Naive thymus-derived CD4-positive, alpha-beta T cell (primary cell): Measurements from ENCODE around the gene ATP8B1. TPM values are rescaled to one million over a fixed set of nuclear protein-coding genes. Genes with fewer than 3 reads are reported as not detected.

Source experiments
- polyA plus RNA-seq, 2 donors: library from polyadenylated mRNA; unstranded; fragments of 300-500 nt; fragmentation: Illumina TruSeq; gene quantifications; one replicate each; pipeline ENCODE4 v1.2.3, GENCODE V29; 2021
- total RNA-seq, 6 experiments: library from RNA in 5 of 6; stranded (reverse) in 5 of 6; gene quantifications; 1 replicate in 5 of 6; 2 replicates in 1 of 6; pipeline ENCODE4 v1.2.3 and lab custom pipeline; 2021 to 2026

ATP8B1 gene
- total and polyA plus RNA-seq, 7 experiments from 2014 or later: not detected

Other genes starting within 250 kb of the ATP8B1 start
- 10 to 100 TPM; 11.7 to 15.3 (median 13.5) TPM for gene FECH, start 216.6 kb downstream of the ATP8B1 start, total RNA-seq
- gene FECH, start 216.6 kb downstream of the ATP8B1 start, polyA plus RNA-seq: 10 to 100 TPM; 14.2 to 19.4 TPM
- gene NARS1, start 181.5 kb downstream of the ATP8B1 start, total RNA-seq: 10 to 100 TPM; 74.1 to 96.3 (median 87.5) TPM
- gene NARS1, start 181.5 kb downstream of the ATP8B1 start, polyA plus RNA-seq: 10 to 100 TPM; 52.2 to 75.6 TPM
- 10 to 100 TPM in 1 of 5 experiments, 1 to 10 TPM in 4; 3.7 to 10.3 (median 4.2) TPM for gene NEDD4L, start 240.9 kb upstream of the ATP8B1 start, total RNA-seq
- 1 to 10 TPM; 1.1 to 2.0 TPM for gene NEDD4L, start 240.9 kb upstream of the ATP8B1 start, polyA plus RNA-seq